Myometrial cell (primary cell): Measurements from ENCODE around the gene IRX2. TPM values are rescaled to one million over a fixed set of nuclear protein-coding genes. Genes with fewer than 3 reads are reported as not detected.

Experiments used
- total RNA-seq: library from RNA; depleted of rRNA; stranded (reverse); fragments of >200 nt; gene quantifications from 2 replicates; pipeline ENCODE4 v1.2.3, GENCODE V29; 2015

The IRX2 gene
- total RNA-seq, result 0.18 and 1.4 TPM in 2 replicates

DNA sequence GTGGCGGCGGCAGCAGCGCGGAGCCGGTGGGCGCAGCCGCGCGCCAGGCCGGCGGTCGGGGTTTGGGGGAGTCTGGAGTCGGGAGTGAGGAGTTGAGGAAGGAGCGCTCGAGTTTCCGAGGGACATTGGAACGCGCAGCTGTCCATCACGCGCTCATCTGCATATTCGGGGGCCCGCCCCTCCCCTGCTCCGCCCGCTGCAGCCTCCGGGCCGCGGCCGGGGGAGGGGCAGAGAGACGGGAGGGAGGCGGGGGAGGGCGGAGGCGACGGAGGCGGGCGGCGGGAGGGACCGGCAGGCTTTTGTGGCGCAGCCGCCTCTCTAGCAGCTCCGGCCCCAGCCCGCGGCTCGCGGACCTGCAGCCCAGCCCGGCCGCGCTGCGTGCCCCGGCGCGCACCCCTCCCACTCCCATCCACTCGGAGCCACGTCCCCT is at the start of gene IRX2:
Gene IRX2, minus strand, starts transcription at position 86 of the 430 bp plus-strand sequence. CDS start 264 bp downstream, outside the sequence.

